ENCODE results near the gene IL11RA. TPM values are rescaled to one million over a fixed set of nuclear protein-coding genes. Genes with fewer than 3 reads are reported as not detected.

IL11RA gene
- total and polyA plus RNA-seq, 2 of the 8 experiments (the other 6 are each of a cell fraction or from before 2014, with no cell fraction given) = 5.5 to 9.1 TPM

DNA sequence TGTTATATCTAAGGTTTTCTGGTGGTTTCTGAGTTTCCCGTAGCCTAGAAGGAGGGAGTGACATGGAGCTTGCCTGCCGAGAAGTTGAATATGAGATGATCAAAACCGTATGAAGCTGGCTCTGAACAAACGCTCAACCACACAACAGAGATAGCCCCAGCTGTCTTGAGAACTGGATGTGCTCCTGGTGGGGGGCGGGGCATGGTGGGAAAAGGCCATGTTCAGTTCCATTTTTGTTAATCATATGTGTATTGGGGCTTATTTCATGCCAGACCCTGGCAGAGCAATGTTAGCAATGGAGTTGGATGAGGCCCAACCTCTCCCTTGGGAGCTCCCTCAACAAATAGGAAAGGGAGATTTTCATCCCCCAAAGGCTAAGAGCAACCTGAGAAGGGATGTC lies 34.2 kb downstream of the IL11RA start (continued):
- TF ChIP-seq, protein P1, sequence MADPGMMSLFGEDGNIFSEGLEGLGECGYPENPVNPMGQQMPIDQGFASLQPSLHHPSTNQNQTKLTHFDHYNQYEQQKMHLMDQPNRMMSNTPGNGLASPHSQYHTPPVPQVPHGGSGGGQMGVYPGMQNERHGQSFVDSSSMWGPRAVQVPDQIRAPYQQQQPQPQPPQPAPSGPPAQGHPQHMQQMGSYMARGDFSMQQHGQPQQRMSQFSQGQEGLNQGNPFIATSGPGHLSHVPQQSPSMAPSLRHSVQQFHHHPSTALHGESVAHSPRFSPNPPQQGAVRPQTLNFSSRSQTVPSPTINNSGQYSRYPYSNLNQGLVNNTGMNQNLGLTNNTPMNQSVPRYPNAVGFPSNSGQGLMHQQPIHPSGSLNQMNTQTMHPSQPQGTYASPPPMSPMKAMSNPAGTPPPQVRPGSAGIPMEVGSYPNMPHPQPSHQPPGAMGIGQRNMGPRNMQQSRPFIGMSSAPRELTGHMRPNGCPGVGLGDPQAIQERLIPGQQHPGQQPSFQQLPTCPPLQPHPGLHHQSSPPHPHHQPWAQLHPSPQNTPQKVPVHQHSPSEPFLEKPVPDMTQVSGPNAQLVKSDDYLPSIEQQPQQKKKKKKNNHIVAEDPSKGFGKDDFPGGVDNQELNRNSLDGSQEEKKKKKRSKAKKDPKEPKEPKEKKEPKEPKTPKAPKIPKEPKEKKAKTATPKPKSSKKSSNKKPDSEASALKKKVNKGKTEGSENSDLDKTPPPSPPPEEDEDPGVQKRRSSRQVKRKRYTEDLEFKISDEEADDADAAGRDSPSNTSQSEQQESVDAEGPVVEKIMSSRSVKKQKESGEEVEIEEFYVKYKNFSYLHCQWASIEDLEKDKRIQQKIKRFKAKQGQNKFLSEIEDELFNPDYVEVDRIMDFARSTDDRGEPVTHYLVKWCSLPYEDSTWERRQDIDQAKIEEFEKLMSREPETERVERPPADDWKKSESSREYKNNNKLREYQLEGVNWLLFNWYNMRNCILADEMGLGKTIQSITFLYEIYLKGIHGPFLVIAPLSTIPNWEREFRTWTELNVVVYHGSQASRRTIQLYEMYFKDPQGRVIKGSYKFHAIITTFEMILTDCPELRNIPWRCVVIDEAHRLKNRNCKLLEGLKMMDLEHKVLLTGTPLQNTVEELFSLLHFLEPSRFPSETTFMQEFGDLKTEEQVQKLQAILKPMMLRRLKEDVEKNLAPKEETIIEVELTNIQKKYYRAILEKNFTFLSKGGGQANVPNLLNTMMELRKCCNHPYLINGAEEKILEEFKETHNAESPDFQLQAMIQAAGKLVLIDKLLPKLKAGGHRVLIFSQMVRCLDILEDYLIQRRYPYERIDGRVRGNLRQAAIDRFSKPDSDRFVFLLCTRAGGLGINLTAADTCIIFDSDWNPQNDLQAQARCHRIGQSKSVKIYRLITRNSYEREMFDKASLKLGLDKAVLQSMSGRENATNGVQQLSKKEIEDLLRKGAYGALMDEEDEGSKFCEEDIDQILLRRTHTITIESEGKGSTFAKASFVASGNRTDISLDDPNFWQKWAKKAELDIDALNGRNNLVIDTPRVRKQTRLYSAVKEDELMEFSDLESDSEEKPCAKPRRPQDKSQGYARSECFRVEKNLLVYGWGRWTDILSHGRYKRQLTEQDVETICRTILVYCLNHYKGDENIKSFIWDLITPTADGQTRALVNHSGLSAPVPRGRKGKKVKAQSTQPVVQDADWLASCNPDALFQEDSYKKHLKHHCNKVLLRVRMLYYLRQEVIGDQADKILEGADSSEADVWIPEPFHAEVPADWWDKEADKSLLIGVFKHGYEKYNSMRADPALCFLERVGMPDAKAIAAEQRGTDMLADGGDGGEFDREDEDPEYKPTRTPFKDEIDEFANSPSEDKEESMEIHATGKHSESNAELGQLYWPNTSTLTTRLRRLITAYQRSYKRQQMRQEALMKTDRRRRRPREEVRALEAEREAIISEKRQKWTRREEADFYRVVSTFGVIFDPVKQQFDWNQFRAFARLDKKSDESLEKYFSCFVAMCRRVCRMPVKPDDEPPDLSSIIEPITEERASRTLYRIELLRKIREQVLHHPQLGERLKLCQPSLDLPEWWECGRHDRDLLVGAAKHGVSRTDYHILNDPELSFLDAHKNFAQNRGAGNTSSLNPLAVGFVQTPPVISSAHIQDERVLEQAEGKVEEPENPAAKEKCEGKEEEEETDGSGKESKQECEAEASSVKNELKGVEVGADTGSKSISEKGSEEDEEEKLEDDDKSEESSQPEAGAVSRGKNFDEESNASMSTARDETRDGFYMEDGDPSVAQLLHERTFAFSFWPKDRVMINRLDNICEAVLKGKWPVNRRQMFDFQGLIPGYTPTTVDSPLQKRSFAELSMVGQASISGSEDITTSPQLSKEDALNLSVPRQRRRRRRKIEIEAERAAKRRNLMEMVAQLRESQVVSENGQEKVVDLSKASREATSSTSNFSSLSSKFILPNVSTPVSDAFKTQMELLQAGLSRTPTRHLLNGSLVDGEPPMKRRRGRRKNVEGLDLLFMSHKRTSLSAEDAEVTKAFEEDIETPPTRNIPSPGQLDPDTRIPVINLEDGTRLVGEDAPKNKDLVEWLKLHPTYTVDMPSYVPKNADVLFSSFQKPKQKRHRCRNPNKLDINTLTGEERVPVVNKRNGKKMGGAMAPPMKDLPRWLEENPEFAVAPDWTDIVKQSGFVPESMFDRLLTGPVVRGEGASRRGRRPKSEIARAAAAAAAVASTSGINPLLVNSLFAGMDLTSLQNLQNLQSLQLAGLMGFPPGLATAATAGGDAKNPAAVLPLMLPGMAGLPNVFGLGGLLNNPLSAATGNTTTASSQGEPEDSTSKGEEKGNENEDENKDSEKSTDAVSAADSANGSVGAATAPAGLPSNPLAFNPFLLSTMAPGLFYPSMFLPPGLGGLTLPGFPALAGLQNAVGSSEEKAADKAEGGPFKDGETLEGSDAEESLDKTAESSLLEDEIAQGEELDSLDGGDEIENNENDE (IDR thresholded peaks at IDR 0.05; ENCODE audit: insufficient replicate concordance, low read length) = no peak
- TF ChIP-seq SP4 (IDR thresholded peaks at IDR 0.05; ENCODE audit: low read length) = no peak
- no peak for TF ChIP-seq SIRT6 (IDR thresholded peaks at IDR 0.05; ENCODE audit: low read length)
- TF ChIP-seq GTF2F1 (IDR thresholded peaks at IDR 0.05; ENCODE audit: borderline replicate concordance, low read depth, low read length) = no peak
- TF ChIP-seq JUND (IDR thresholded peaks at IDR 0.05; ENCODE audit: low read length) = no peak

Data from H1 (cell line).